Mucosa of descending colon (tissue), 3 donors: ENCODE data around the gene PI16. TPM values are rescaled to one million over a fixed set of nuclear protein-coding genes. Genes with fewer than 3 reads are reported as not detected.

Experiments used
- ATAC-seq: fragments of 200-7000 bp; cut with Tn5 transposase; one replicate; pipeline ENCODE4 v1.9.1; 2020; ENCODE audit warnings: mild to moderate bottlenecking, moderate library complexity
- DNase-seq, 3 donors: peaks; one replicate each; pipeline ENCODE4 v3.0.0-alpha.2; 2020
- H3K36me3 ChIP-seq: fragments of 200-600 bp; one replicate; pipeline ENCODE4 v1.8.0; 2021; ENCODE audit warnings: low read depth, mild to moderate bottlenecking
- H3K4me1 ChIP-seq: fragments of 200-600 bp; one replicate; pipeline ENCODE4 v1.8.0; 2021; ENCODE audit warnings: low read depth, mild to moderate bottlenecking
- H3K4me3 ChIP-seq: fragments of 200-600 bp; one replicate; pipeline ENCODE4 v1.8.0; 2021; ENCODE audit warnings: mild to moderate bottlenecking
- H3K9me3 ChIP-seq: fragments of 200-600 bp; one replicate; pipeline ENCODE4 v1.8.0; 2021; ENCODE audit warnings: mild to moderate bottlenecking
- CTCF ChIP-seq: fragments of 200-600 bp; IDR thresholded peaks from one replicate; pipeline ENCODE4 v1.8.0; 2022; ENCODE audit warnings: antibody characterized with exemption, mild to moderate bottlenecking
- intact Hi-C, 2 donors: fragments of 100-400 bp; cut with DNase I in 1 of 2; cut with micrococcal nuclease in 1 of 2; formaldehyde crosslinking; loops; one replicate each; pipeline versions ENCODE4 v1.11.0 to v1.11.1; 2022; cut with DNase I, micrococcal nuclease
- total RNA-seq, 3 donors: library from RNA; stranded (reverse); fragmentation: NEBNext Ultra II Directional in 2 of 3; extraction: Animal tissue kit (Norgen Biotek cat#: 25700) in 2 of 3; gene quantifications; one replicate each; pipeline versions ENCODE4 v1.2.1 to v1.2.4, GENCODE V29; 2021 to 2023
- donor health status: DM: no; HTN: no; CAD: no; lungs with moderate emphysema.
- donor health status: DM: no; HTN: no; CAD: no.
- donor health status: DM: no; HTN: yes; CAD: no.

PI16 gene
- total RNA-seq, 3 donors from 2014 or later: 0.46 to 6.1 (median 3.9) TPM

- Histone ChIP-seq H3K4me3 (no peak overlapping the region), H3K9me3 (no peaks in the 10 kb centered on the region), H3K4me1 (peaks cover 11% of the 10 kb centered on the region), H3K36me3 (no peaks in the 10 kb centered on the region)
- DNase-seq: no peak
- TF ChIP-seq CTCF: no peak
- intact Hi-C loops: no loop called here
- no peak for ATAC-seq
Observed at GRCh38 chr6:36929607-36930006, 24.9 kb upstream of the PI16 start.

- no peak for TF ChIP-seq CTCF
Observed at GRCh38 chr6:36930483-36930882, 24.1 kb upstream of the PI16 start.

DNA sequence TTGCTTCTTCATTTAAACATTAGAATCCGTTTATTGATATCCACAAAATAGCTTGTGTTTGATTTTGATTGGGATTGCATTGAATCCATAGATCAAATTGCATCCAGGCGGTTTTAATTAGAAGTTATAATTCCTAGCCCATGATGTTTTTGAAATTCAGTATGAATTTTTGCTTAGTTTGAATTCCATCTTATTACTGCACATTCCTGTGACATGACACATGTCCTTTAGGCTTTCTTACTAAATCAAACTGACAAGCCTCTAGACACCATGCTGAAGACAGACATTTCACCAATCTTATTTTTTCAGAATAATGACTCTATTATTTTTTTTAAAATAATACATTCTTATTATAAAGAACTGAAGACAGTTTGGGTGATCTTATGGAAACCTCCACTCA is 21.4 kb upstream of the PI16 start:
- no peaks in the 10 kb centered on the region for H3K9me3 ChIP-seq
- DNase-seq (no peak), ATAC-seq (no peak)
- H3K36me3 ChIP-seq: no peaks in the 10 kb centered on the region
- no peak for TF ChIP-seq CTCF
- H3K4me3 ChIP-seq: no peak overlapping the region
- no peaks in the 10 kb centered on the region for H3K4me1 ChIP-seq
- intact Hi-C loops: no loop called here

More at GRCh38 chr6:36930483-36930882, 24.1 kb upstream of the PI16 start:
- intact Hi-C loops: no loop called here
- no peak for ATAC-seq
- DNase-seq: no peak
- H3K4me3 ChIP-seq: no peak overlapping the region
- H3K4me1 ChIP-seq: peaks cover 11% of the 10 kb centered on the region
- H3K36me3 ChIP-seq: no peaks in the 10 kb centered on the region
- H3K9me3 ChIP-seq: no peaks in the 10 kb centered on the region

DNA sequence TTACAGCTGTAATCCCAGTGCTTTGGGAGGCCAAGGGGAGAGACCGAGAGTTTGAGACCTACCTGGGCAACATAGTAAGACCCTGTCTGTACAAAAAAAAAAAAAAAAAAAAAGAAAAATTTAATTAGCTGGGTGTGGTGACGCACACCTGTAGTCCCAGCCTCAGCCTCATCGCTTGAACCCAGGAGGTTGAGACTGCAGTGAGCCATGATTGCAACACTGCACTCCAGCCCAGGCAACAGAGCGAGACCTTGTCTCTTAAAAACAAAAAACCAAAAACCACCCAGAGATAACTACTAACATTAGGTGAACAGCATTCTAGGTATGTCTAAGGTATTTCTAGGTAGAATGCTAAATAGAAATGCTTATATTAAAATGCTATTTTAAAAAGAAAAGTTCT is 21.0 kb upstream of the PI16 start:
- Histone ChIP-seq H3K36me3 (no peaks in the 10 kb centered on the region), H3K4me1 (no peaks in the 10 kb centered on the region), H3K4me3 (no peak overlapping the region), H3K9me3 (no peaks in the 10 kb centered on the region)
- TF ChIP-seq CTCF: no peak
- intact Hi-C loops: no loop called here
- ATAC-seq (no peak), DNase-seq (no peak)

DNA sequence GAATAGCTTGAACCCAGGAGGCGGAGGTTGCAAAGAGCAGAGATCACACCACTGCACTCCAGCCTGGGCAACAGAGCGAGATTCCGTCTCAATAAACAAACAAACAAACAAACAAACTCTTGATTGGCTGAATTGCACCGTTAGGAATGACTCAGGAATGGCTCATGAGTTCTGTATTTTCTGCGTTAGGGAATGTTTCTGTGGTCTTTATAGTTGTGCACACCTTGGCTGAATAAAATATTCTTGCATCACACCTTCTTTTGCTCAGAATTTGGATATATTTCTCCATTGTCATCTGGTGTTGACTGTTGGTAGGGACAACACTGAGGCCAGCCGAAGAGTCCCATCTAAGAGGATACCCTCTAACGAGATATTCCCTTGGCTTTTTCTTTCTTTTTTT is 19.6 kb upstream of the PI16 start:
- intact Hi-C loops: no loop called here
- Histone ChIP-seq H3K36me3 (no peaks in the 10 kb centered on the region), H3K9me3 (no peaks in the 10 kb centered on the region), H3K4me1 (no peaks in the 10 kb centered on the region), H3K4me3 (no peak overlapping the region)
- TF ChIP-seq CTCF: no peak
- DNase-seq (no peak), ATAC-seq (no peak)

DNA sequence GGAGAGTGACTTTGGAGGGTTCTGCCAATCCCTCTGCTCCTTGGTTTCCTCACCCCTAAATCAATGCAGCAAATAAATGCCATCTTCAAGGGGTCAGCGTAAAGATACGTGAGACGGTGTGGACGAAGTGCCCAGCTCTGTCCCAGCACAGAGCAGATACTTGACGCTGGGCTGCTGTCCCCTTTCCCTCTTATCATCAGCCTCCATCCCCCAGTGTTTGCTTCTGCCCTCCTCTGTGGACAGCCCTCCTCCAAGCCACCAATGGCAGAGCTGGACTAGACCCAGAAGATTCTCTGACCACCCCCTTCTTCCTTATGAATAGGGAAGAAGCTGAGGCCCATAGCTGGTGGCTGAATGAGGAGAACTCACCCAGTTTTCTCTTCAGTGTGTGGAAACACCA is 17.7 kb upstream of the PI16 start:
- no peak for ATAC-seq
- intact Hi-C loops: no loop called here
- H3K4me1 ChIP-seq: no peaks in the 10 kb centered on the region
- no peak for TF ChIP-seq CTCF
- DNase-seq: no peak
- H3K4me3 ChIP-seq: no peak overlapping the region
- no peaks in the 10 kb centered on the region for H3K9me3 ChIP-seq
- no peaks in the 10 kb centered on the region for H3K36me3 ChIP-seq
